Neutrophil (primary cell): ENCODE results near the gene TECTA.

Experiments used
- H3K27ac ChIP-seq: fragments of 200-600 bp; sonication (generic); 2 replicates; pipeline ENCODE4 v1.5.1; 2016; ENCODE audit warnings: mild to moderate bottlenecking, moderate library complexity
- H3K27me3 ChIP-seq: fragments of 200-600 bp; sonication (generic); 2 replicates; pipeline ENCODE4 v1.6.0; 2016; ENCODE audit warnings: mild to moderate bottlenecking
- H3K36me3 ChIP-seq: fragments of 200-600 bp; sonication (generic); 2 replicates; pipeline ENCODE4 v1.5.1; 2017
- H3K4me1 ChIP-seq, 2 experiments: fragments of 200-600 bp in 1 of 2; sonication (generic) in 1 of 2; 1 replicate in 1 of 2; 2 replicates in 1 of 2; pipeline versions ENCODE4 v1.5.1 to v1.6.1; 2013 to 2016; ENCODE audit warnings: low read depth in 1 of 2, low read length in 1 of 2, mild to moderate bottlenecking in 1 of 2, moderate library complexity in 1 of 2; ENCODE audit not compliant: control insufficient read depth in 1 of 2, insufficient read depth in 1 of 2
- H3K4me3 ChIP-seq, 2 experiments: fragments of 200-600 bp in 1 of 2; sonication (generic) in 1 of 2; 1 replicate in 1 of 2; 2 replicates in 1 of 2; pipeline ENCODE4 v1.5.1; 2013 to 2016; ENCODE audit warnings: low read depth in 1 of 2, low read length in 1 of 2, mild to moderate bottlenecking in 1 of 2, moderate library complexity in 1 of 2
- H3K9me3 ChIP-seq: fragments of 200-600 bp; sonication (generic); 2 replicates; pipeline ENCODE4 v1.5.1; 2016
- CTCF ChIP-seq: fragments of 200-600 bp; sonication (generic); IDR thresholded peaks from 2 replicates; pipeline ENCODE4 v1.5.1; 2016; ENCODE audit warnings: antibody characterized with exemption

Gene TECTA

GRCh38 chr11:121180183-121180582 is 79.1 kb downstream of the TECTA start:
- no peaks in the 10 kb centered on the region for H3K4me1 ChIP-seq

DNA sequence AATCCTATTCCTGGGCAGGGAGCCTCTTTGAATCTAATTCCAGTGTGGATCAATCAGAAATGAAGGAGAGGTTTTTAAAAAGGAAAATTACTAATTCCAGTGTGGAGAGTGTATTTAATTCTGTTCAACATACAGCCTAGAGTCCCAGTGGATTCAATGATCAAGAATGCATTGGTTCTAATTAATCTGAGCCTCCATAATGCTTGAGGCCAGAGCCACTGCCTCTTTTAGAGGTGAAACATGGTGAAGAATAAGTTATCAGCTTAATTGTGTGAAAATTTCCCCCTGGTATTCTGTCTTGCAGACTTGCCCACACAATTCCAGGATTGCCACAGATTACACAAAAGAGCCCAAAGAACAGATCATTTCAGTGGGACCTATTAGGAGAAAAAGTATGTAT is 87.7 kb downstream of the TECTA start:
- no peaks in the 10 kb centered on the region for H3K9me3 ChIP-seq
- H3K4me1 ChIP-seq = no peaks in the 10 kb centered on the region
- no peak overlapping the region for H3K27ac ChIP-seq
- H3K27me3 ChIP-seq = peaks cover 27% of the 10 kb centered on the region
- H3K36me3 ChIP-seq = no peaks in the 10 kb centered on the region
- TF ChIP-seq CTCF = no peak
- no peak overlapping the region for H3K4me3 ChIP-seq

More at GRCh38 chr11:121180183-121180582, 79.1 kb downstream of the TECTA start:
- Histone ChIP-seq H3K36me3 (no peaks in the 10 kb centered on the region), H3K4me3 (no peak overlapping the region), H3K9me3 (no peaks in the 10 kb centered on the region), H3K27me3 (peaks cover 8% of the 10 kb centered on the region), H3K27ac (no peak overlapping the region)
- no peak for TF ChIP-seq CTCF

GRCh38 chr11:121191818-121192217 is 90.8 kb downstream of the TECTA start:
- no peaks in the 10 kb centered on the region for H3K36me3 ChIP-seq
- H3K27me3 ChIP-seq = peaks cover 26% of the 10 kb centered on the region
- TF ChIP-seq CTCF = no peak
- no peak overlapping the region for H3K4me3 ChIP-seq
- no peak overlapping the region for H3K27ac ChIP-seq
- no peaks in the 10 kb centered on the region for H3K4me1 ChIP-seq
- H3K9me3 ChIP-seq = no peaks in the 10 kb centered on the region

GRCh38 chr11:121194731-121195596 is 93.9 kb downstream of the TECTA start:
- Histone ChIP-seq H3K27me3 (peaks cover 40% of the 10 kb centered on the region), H3K27ac (no peak overlapping the region), H3K36me3 (no peaks in the 10 kb centered on the region), H3K9me3 (no peaks in the 10 kb centered on the region), H3K4me3 (no peak overlapping the region), H3K4me1 (no peaks in the 10 kb centered on the region)
- TF ChIP-seq CTCF = peak; percentile 62

DNA sequence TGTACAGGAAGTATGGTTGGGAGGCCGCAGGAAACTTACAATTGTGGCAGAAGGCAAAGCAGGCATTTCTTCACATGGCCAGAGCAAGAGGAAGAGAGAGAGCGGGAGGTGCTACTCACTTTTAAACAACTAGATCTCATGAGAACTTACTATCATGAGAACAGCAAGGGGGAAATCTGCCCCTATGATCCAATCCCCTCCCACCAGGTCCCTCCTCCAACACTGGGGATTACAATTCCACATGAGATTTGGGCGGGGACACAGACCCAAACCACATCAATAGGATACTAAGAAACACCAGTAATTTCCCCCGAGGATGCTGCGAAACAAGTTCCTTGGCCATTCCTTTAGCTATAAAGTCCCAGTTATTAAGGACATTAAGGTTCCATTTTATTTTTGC is 97.4 kb downstream of the TECTA start:
- no peak for TF ChIP-seq CTCF

More for the DNA sequence above, 97.4 kb downstream of the TECTA start:
- no peaks in the 10 kb centered on the region for H3K9me3 ChIP-seq
- no peaks in the 10 kb centered on the region for H3K36me3 ChIP-seq
- no peak overlapping the region for H3K27ac ChIP-seq
- H3K4me1 ChIP-seq = no peaks in the 10 kb centered on the region
- no peak overlapping the region for H3K4me3 ChIP-seq
- H3K27me3 ChIP-seq = peaks cover 40% of the 10 kb centered on the region
